Psoas muscle (tissue), 8 donors: ENCODE results near the gene TMEM14A. TPM values are rescaled to one million over a fixed set of nuclear protein-coding genes. Genes with fewer than 3 reads are reported as not detected.

Source experiments
- ATAC-seq, 4 donors: fragments of 200-7000 bp; cut with Tn5 transposase; one replicate each; pipeline ENCODE4 v1.9.1; 2020; ENCODE audit warnings: moderate library complexity in 3 of 4, mild to moderate bottlenecking in 2 of 4
- DNase-seq, 2 donors: peaks; one replicate each; pipeline ENCODE4 v3.0.0-alpha.2; 2020
- H3K27ac ChIP-seq: fragments of 200-600 bp; one replicate; pipeline ENCODE4 v1.8.0; 2022
- H3K27me3 ChIP-seq, 3 donors: fragments of 200-600 bp in 1 of 3; one replicate each; pipeline versions ENCODE4 v1.6.1 to v1.8.0; 2013 to 2022; ENCODE audit warnings: low read length in 2 of 3, mild to moderate bottlenecking in 2 of 3, moderate library complexity in 1 of 3; ENCODE audit not compliant: insufficient read depth in 3 of 3
- H3K36me3 ChIP-seq, 2 donors: fragments of 200-600 bp in 1 of 2; one replicate each; pipeline versions ENCODE4 v1.6.1 to v1.8.0; 2013 to 2022; ENCODE audit warnings: low read depth in 1 of 2, mild to moderate bottlenecking in 1 of 2, moderate library complexity in 1 of 2; ENCODE audit not compliant: insufficient read depth in 1 of 2
- H3K4me1 ChIP-seq: fragments of 200-600 bp; one replicate; pipeline ENCODE4 v1.8.0; 2022
- H3K4me3 ChIP-seq: fragments of 200-600 bp; one replicate; pipeline ENCODE4 v1.8.0; 2022; ENCODE audit warnings: mild to moderate bottlenecking
- H3K9me3 ChIP-seq: fragments of 200-600 bp; one replicate; pipeline ENCODE4 v1.8.0; 2022
- WGBS, 3 donors: extraction: QIAGEN DNeasy Blood & Tissue Kit; methylation state at CpG; one replicate each; pipeline versions ENCODE4 v1.1.6 to v1.1.7; 2013; 5-methylcytosine and 5-hydroxymethylcytosine counted together
- intact Hi-C, 2 donors: fragments of 100-400 bp; cut with DNase I; formaldehyde crosslinking; loops; one replicate each; pipeline versions ENCODE4 v1.11.0 to v1.14.2; 2022
- polyA plus RNA-seq, 3 donors: library from polyadenylated mRNA; stranded (reverse); fragments of 200-250 nt; gene quantifications; one replicate each; pipeline ENCODE4 v1.2.3, GENCODE V29; 2013
- total RNA-seq, 4 donors: library from RNA; stranded (reverse); fragmentation: NEBNext Ultra II Directional in 2 of 4; extraction: Animal tissue kit (Norgen Biotek cat#: 25700) in 2 of 4; gene quantifications; one replicate each; pipeline versions ENCODE4 v1.2.1 to v1.2.4, GENCODE V29; 2021 to 2023
- TF ChIP-seq, protein P1 (sequence below): fragments of 200-600 bp; IDR thresholded peaks from one replicate; pipeline ENCODE4 v1.8.0; 2022; ENCODE audit warnings: antibody characterized with exemption
- donor health status: healthy with polysubstance abuse.
- donor health status: DM: no; HTN: no; CAD: no; lungs with moderate emphysema.
- donor health status: Bipolar disorder and iron deficiency.
- donor health status: healthy.
- donor health status: DM: yes; HTN: yes; CAD: no.
- donor health status: DM: no; HTN: no; CAD: no.
- donor health status: DM: no; HTN: no; CAD: no.
- donor health status: DM: yes; HTN: yes; CAD: no.

The TMEM14A gene
- total and polyA plus RNA-seq, 7 donors = 1.2 to 3.5 (median 2.7) TPM

DNA sequence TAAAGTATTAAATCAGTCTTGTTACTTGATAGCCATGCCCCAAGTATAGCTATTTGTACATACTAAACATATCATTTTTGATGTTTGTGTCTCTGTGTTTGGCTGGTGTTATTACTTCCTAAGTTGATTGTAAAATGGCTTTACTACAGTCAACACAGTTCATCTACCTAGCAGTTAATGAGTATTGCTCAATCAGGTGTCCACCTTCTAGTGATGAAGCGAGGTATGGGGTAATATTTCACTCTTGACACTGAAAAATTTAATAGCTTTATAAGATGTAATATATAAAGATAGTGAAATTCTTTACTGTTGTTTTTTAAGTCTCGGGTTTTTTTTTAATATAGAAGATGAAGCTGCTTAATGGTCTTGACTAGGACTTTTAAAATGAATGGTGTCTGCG lies 18.9 kb downstream of the TMEM14A start:
- H3K27me3 ChIP-seq = no peaks in the 10 kb centered on the region
- no peak overlapping the region for H3K27ac ChIP-seq
- ATAC-seq (no peak), DNase-seq (no peak)
- intact Hi-C loops = no loop called here
- 94 to 97% (median 96%) methylated on average over 3 of the region's 3 CpGs for WGBS, 3 donors
- TF ChIP-seq, protein P1, sequence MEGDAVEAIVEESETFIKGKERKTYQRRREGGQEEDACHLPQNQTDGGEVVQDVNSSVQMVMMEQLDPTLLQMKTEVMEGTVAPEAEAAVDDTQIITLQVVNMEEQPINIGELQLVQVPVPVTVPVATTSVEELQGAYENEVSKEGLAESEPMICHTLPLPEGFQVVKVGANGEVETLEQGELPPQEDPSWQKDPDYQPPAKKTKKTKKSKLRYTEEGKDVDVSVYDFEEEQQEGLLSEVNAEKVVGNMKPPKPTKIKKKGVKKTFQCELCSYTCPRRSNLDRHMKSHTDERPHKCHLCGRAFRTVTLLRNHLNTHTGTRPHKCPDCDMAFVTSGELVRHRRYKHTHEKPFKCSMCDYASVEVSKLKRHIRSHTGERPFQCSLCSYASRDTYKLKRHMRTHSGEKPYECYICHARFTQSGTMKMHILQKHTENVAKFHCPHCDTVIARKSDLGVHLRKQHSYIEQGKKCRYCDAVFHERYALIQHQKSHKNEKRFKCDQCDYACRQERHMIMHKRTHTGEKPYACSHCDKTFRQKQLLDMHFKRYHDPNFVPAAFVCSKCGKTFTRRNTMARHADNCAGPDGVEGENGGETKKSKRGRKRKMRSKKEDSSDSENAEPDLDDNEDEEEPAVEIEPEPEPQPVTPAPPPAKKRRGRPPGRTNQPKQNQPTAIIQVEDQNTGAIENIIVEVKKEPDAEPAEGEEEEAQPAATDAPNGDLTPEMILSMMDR = no peak
- no peaks in the 10 kb centered on the region for H3K36me3 ChIP-seq
- H3K4me1 ChIP-seq = no peaks in the 10 kb centered on the region
- no peaks in the 10 kb centered on the region for H3K9me3 ChIP-seq
- no peak overlapping the region for H3K4me3 ChIP-seq

DNA sequence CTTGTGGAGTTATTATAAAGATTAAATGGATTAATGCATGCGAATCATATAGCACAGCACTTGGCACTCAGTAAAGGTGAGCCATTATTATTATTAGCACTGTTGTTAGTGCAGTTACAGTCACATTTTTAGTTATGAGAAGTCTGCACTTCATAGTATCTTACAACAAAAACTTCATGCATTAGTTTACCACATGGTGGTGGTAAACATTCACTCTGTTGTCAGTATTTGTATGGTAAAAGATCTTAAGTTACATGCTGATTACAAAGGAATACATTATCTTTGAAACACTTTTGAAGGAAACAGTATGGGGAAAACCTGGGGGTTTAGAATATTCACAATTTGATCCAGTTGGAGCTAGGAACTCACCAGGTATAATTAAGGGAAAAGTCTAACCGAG lies 20.8 kb downstream of the TMEM14A start:
- WGBS, 3 donors = 76 to 84% (median 80%) methylated on average over 2 of the region's 2 CpGs
- Histone ChIP-seq H3K4me1 (no peaks in the 10 kb centered on the region), H3K4me3 (no peak overlapping the region), H3K36me3 (no peaks in the 10 kb centered on the region), H3K27me3 (no peaks in the 10 kb centered on the region), H3K27ac (no peak overlapping the region), H3K9me3 (no peaks in the 10 kb centered on the region)
- intact Hi-C loops = no loop called here
- DNase-seq (no peak), ATAC-seq (no peak)
- TF ChIP-seq, protein P1 = no peak

DNA sequence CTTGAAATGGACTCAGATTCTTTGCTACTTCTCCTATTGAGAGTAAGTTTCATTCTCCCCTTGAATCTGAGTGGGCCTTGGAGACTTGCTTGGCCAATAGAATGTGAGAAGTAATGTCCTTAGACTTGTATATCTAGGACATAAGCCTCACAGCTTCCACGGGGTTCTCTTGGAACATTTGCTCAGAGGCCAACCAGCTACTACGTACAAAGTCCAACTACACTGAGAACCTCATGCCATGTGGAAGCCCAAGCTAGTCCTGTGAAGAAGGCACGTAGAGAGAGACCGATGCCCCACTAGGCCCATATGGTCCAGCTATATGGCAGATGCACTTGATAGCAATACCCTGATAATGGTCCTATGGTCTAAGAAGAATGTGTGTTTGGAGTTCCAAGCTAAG lies 22.9 kb downstream of the TMEM14A start:
- 95 to 99% (median 96%) methylated on average over 4 of the region's 4 CpGs for WGBS, 3 donors
- ATAC-seq = no peak

DNA sequence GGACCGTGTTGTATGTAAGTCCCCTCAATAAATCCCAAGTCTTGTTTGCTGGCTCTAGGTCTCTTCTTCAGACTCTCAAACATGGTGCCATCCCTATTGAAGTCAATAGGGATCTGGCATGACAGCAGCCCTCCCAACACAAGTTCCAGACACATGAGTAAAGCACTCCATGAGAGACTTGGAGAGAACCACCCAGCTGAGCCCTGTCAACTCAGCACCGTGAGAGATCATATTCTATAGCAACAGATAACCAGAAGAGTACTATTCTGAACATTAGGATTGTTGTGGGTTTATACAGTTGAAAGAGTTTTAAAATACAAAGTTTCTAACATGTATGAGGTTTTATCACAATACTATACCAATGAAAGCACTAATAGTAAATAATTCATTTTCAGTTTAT lies 23.5 kb downstream of the TMEM14A start:
- H3K4me3 ChIP-seq = no peak overlapping the region
- no peak for DNase-seq
- intact Hi-C loops = no loop called here
- no peaks in the 10 kb centered on the region for H3K4me1 ChIP-seq
- WGBS, 3 donors = 93 to 97% (median 94%) methylated on average over 2 of the region's 2 CpGs
- TF ChIP-seq, protein P1 = no peak
- no peaks in the 10 kb centered on the region for H3K9me3 ChIP-seq
- H3K27me3 ChIP-seq = no peaks in the 10 kb centered on the region
- no peak for ATAC-seq
- no peak overlapping the region for H3K27ac ChIP-seq
- no peaks in the 10 kb centered on the region for H3K36me3 ChIP-seq

More for the DNA sequence above, 22.9 kb downstream of the TMEM14A start:
- no peaks in the 10 kb centered on the region for H3K9me3 ChIP-seq
- TF ChIP-seq, protein P1 = no peak
- H3K27me3 ChIP-seq = no peaks in the 10 kb centered on the region
- H3K4me3 ChIP-seq = no peak overlapping the region
- DNase-seq = no peak
- H3K4me1 ChIP-seq = no peaks in the 10 kb centered on the region
- H3K36me3 ChIP-seq = no peaks in the 10 kb centered on the region
- intact Hi-C loops = no loop called here
- H3K27ac ChIP-seq = no peak overlapping the region

DNA sequence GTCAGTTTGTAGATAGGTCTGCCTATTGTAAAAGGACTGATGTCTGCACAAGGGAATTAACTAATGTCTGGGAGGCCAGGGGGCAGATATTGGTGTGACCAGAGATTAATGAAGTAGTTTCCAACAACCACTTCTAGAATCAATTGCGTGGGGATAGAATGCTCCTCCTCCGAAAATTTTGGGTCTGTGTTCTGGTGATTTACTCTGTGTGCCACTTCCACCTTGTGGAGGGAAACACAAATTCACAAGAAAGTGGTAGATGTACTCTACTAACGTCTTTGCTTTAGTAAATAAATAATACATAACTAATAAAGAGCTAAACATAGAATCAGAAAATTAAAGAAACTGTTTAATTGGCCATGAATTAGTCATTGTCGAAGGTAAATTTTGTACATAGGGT lies 25.5 kb downstream of the TMEM14A start:
- 59 to 70% (median 61%) methylated on average over 4 of the region's 4 CpGs for WGBS, 3 donors
- TF ChIP-seq, protein P1 = no peak
- H3K27ac ChIP-seq = no peak overlapping the region
- ATAC-seq (no peak), DNase-seq (no peak)
- no peaks in the 10 kb centered on the region for H3K36me3 ChIP-seq
- no peaks in the 10 kb centered on the region for H3K4me1 ChIP-seq
- no peak overlapping the region for H3K4me3 ChIP-seq
- no peaks in the 10 kb centered on the region for H3K27me3 ChIP-seq
- no peaks in the 10 kb centered on the region for H3K9me3 ChIP-seq
- intact Hi-C loops = no loop called here
